HG02973 (cell line): Measurements from ENCODE around the gene KRTAP4-12.
"Not testable (repeated sequence)": the region's sequence is repeated elsewhere in the genome, so short reads cannot be mapped to it uniquely, and the experiment has no call there.

Experiments
- ATAC-seq: cut with Tn5 transposase; IDR thresholded peaks from one replicate; pipeline ENCODE4 v1.9.1; 2021; ENCODE audit warnings: moderate library complexity; ENCODE audit not compliant: unreplicated experiment

KRTAP4-12 gene

DNA sequence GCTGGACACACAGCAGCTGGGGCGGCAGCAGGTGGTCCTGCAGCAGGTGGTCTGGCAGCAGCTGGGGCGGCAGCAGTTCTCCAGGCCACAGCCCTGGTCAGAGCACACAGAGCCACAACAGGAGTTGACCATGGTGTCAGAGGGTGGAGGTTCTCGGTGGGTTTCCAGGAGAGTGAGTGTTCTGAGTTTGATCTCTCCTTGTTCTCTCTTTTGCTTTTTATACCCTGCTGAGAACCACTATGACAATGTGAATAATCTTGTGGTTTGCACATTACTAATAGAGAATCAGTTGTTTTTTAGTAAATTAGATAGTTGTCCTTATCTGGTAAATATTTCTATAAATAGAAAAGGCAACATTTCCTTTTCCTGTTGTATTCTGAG lies at the start of gene KRTAP4-12:
KRTAP4-12 (minus strand) TSS at position 192 of the 381 bp plus-strand sequence; CDS start at position 132, 60 bp downstream.
- ATAC-seq: not testable (repeated sequence)

DNA sequence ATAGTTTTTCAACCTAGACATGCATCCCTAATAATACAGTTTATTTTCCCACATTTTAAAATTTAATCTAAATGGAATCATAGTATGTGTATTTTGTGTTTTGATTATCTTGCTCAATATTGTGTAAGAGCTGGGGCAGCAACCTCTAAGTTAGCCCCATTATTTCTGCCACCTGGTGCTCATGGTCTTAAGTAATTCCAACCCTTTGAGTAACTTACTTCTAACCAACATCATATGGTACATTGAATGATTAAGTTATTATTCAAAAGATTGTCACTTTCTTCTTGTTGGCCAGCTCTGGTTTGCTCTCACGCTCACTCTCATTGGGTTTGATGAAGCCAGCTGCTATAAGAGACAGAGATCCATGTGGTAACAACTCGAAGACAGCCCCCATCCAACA lies 47.9 kb upstream of the KRTAP4-12 start:
- ATAC-seq: no peak

DNA sequence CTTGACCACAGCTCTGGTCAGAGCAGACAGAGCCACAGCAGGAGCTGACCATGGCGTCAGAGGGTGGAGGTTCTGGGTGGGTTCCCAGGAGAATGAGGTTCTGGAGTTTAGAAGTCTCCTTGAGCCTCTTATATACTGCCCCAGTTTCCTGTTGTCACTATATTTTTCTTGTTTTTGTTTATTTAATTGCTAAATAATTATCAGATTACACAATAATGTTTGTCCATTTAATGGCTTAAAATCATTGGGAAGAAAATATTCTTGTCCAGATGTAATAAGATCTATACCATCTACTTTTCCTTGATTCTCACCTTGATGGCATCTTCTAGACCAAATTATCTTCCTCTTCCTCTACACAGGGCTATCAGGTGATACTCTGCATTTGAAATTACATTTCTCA lies 44.1 kb upstream of the KRTAP4-12 start, which contains the start of gene KRTAP4-3:
KRTAP4-3 (minus strand) TSS at position 101 of the 400 bp plus-strand sequence; CDS start at position 52, 49 bp downstream.
- ATAC-seq: no peak

DNA sequence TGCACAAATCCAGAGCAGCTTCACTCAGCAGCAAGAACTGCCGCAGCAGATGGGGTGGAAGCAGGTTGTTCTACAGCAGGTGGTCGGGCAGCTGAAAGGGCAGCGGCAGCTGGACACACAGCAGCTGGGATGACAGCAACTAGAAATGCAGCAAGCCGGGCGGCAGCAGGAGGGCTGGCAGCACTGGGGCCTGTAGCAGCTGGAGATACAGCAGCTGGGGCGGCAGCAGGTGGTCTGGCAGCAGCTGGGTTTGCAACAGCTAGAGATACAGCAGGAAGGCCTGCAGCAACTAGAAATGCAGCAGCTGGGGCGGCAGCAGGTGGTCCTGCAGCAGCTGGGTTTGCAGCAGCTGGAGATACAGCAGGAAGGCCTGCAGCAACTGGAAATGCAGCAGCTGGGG lies 43.6 kb upstream of the KRTAP4-12 start:
- ATAC-seq: no peak

DNA sequence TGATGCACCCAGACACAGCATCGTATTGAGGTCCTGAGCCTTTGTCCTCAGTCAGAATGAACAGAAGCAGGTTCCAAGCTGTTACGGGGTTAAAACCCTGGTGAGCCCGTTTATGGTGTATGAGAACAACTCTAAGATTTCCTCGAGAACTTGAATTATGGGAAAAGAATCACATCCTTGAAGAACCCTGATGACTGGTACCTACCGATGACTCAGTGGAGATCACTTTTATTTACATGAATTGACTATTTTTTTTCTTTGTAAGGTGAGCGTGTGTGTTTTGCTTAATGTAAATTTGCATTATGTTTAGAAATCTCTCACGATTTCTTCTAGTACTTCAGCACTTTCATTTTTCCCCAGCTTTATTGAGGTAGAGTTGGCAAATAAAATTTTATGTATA lies 39.8 kb upstream of the KRTAP4-12 start:
- ATAC-seq: no peak

DNA sequence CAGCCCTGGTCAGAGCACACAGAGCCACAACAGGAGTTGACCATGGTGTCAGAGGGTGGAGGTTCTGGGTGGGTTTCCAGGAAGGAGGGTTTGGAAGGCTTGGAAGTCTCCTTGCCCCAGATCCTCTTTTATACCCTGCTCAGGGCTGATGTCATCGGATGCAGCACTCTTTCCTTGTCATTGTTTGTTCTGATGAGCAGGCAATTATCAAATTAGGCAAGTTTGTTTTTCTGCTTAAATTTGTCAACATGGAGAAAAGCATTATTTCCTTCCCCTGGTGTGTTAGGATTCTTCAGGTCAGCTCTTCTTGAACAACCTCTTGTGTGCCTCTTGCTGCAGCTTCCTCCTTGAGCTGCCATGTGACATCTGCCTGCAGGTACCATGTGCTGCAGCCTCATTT lies 36.7 kb upstream of the KRTAP4-12 start, which contains the start of gene KRTAP4-4:
KRTAP4-4 (minus strand) TSS at position 101 of the 400 bp plus-strand sequence; CDS start at position 44, 57 bp downstream.
- no peak for ATAC-seq

DNA sequence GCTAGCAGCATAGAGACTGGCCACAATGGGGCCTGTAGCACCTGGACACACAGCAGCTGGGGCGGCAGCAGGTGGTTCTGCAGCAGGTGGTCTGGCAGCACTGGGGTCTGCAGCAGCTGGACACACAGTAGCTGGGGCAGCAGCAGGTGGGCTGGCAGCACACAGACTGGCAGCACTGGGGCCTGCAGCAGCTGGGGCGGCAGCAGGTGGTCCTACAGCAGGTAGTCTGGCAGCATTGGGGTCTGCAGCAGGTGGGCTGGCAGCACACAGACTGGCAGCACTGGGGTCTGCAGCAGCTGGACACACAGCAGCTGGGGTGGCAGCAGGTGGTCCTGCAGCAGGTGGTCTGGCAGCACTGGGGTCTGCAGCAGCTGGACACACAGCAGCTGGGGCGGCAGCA lies 36.2 kb upstream of the KRTAP4-12 start:
- not testable (repeated sequence) for ATAC-seq

DNA sequence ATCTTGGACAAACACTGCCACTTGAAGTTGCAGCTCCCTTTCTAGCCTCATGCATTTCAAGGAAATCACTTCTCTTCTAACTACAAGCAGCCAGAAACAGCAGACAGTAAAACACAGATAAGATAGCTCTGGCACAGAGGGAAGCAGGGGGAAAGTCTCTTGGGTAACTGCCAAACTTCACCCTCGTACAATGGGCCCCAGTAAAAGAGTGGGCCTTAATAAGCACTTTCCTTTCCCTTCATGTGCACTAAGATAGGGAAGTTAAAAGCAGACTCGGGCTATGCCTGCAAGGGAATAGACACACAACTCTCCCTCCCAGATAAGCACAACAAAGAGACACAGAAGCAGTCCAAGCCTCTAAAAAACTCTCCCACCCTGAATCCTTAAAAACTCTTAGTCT lies 29.9 kb upstream of the KRTAP4-12 start:
- no peak for ATAC-seq

DNA sequence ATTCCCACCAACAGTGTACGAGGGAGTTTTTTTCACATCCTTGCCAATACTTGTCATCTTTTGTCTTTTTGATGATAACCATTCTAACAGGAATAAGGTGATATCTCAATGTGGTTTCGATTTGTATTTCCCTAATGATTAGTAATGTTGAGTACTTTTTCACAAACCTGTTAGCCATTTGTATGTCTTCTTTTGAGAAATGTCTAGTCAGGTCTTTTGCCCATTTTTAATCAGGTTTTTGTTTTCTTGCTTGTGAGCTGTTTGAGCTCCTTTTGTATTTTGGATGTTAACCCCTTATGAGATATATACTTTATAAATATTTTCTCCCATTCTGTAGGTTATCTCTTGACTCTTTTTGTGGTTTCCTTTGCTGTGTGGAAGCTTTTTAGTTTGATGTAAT lies 27.5 kb upstream of the KRTAP4-12 start:
- ATAC-seq: no peak

DNA sequence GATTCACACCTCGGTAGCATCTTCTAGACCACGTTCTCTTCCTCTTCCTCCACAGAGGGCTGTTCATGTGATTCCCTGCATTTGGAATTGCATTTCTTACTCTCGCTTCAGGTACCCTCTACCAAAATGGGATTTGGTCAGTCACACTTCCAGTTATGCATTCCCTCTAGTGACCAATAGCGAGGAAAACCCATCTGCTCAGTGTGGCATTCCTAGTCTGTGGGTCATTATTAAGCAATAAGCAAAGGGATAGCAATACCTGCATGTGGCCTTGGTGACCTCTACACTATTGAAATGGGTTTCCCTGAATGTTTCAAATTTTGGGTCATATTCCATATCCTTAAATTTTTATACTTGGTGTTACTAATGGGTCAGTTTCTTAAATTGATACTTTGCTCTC lies 26.0 kb upstream of the KRTAP4-12 start:
- ATAC-seq: no peak

DNA sequence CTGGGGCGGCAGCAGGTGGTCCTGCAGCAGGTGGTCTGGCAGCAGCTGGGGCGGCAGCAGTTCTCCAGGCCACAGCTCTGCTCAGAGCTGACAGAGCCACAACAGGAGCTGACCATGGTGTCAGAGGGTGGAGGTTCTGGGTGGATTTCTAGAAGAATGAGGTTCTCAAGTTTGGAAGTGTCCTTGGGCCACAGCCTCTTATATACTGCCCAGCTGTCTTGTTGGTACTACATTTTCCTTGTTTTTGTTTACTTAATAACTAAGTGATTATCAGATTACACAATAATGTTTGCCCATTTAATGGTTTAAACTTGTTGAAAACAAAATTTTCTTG lies 25.6 kb upstream of the KRTAP4-12 start, which contains the start of gene KRTAP4-5:
KRTAP4-5 (minus strand) TSS at position 174 of the 334 bp plus-strand sequence; CDS start at position 116, 58 bp downstream.
- ATAC-seq: no peak

DNA sequence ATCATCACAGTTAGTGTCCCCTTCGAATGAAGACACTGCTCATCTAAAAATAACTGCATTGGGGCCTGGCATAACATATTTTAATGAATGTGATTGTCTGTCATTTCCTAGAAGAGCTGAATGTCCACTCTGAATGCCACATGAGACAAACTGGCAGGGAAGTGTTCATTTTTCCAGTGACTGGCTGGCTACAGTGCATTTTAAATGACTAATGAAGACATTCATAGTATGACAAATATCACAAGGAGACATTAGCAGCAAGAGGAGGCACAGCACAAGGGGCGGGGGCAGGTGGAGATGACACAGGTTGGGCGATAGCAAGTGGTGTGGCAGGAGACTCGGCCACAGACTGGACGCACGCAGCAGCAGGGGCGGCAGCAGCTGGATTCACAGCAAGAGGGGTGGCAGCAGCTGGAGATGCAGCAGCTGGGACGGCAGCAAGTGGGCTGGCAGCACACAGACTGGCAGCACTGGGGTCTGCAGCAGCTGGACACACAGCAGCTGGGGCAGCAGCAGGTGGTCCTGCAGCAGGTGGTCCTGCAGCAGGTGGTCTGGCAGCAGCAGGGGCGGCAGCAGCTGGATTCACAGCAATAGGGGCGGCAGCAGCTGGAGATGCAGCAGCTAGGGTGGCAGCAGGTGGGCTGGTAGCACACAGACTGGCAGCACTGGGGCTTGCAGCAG lies 25.1 kb upstream of the KRTAP4-12 start:
- not testable (repeated sequence) for ATAC-seq

DNA sequence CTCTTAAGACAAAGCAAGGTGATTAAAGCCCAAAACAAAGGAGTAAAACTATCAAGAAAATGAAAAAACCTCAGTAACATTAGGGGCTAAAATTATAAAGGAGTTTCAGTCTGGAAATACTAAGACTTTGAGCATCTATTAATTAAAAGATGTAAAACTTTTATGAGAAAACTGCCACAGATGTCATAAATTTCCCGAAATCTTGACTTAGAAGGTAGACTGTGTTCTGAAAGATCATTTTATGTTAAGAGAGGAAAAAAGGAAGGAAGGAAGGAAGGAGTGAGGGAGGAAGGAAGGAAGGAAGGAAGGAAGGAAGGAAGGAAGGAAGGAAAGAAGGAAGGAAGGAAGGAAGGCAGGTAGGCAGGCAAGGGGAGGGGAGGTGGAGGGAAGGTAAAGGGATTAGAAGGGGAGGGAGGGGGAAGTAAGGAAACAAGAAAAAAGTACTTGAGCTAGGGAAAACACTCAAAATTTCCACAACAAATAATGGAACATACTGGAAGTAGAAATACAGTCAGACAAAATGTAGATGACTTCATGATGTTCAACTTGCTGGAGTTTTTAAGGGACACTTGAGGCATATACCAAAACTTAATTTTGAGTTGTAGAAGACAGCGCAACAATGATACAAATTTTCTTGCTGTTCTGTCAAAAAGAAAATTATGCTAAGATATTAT lies 23.7 kb upstream of the KRTAP4-12 start:
- no peak for ATAC-seq

DNA sequence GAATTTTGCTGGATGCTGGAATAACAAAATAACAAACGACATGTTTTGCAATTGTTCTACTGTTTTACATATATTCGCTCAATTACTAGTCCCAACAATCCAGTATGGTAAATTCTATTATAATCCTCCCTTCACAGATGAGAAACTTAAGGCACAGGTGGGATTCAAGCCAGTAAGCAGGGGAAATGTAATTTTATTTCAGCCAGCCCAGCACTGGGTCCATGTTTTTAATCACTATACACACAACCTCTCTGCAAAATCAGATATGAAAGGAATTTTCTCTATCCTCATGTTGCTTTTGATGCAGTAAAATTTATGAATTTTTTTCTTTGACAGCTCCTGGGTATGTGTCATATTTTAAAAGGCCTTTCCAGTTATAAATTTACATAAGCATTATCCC lies 21.3 kb upstream of the KRTAP4-12 start:
- no peak for ATAC-seq

DNA sequence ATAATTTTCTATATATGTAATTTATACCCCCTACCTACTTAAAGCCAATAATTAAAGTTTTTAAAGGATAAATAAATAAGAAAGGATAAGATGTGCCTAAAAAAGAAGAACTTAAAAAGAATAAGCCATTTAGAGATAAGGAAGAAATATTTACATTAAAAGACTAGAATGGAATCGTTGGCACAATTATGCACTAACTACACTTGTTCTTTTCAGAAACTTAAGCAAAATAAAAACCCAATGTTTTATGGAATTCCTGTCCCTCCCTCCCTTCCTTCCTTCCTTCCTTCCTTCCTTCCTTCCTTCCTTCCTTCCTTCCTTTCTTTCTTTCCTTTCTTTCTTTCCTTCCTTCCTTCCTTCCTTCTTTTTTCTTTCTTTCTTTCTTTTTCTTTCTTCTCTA lies 20.9 kb upstream of the KRTAP4-12 start:
- ATAC-seq: no peak

DNA sequence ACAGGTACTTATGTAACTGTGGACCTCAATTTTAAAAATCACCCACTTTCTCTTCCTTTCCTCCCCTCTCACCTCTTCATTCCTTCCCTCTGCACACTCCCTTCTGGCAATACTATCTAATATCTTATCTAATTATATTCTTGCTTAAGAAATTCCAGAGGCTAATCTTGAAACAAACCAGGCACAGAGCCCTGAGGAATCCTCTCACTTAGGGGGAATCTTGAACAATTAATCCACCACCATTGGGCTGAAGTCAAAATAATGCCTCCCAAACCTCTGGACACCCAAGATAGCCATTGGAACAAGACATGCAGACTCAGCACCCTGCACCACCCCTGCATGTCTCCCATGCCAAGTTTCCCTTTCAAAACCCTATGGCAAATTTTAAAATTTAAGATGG lies 17.4 kb upstream of the KRTAP4-12 start:
- ATAC-seq: no peak

DNA sequence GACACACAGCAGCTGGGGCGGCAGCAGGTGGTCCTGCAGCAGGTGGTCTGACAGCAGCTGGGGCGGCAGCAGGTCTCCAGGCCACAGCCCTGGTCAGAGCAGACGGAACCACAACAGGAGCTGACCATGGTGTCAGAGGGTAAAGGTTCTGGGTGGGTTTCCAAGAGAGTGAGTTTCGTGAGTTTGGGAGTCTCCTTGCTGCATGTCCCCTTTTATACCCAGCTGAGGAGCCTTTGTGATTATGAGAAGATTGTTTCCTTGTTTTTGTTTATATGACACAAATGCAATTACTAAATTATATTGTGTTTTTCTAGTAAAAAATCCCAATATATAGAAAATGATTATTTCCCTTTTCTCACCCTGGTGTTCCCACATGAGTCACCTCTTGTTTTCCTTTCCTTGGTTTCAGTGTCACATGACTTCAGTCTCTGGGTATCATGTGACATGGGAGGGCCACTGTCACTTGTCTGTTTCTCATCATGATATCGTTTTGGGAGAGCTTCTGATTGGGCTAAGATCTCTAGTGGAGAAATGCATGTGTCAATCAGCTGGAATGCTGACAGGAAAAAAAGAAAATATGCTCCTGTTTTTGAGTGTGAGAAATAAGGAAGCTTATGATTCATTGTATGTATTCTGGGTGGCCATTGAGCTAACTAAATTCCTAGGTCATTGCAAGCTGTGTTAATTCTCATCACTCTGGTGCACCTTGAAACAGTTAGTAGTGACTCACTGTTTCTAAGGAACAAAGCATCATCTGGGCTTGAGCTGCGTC lies 16.6 kb upstream of the KRTAP4-12 start, which contains the start of gene KRTAP4-6:
KRTAP4-6 (minus strand) TSS at position 185 of the 772 bp plus-strand sequence; CDS start at position 128, 57 bp downstream.
- no peak for ATAC-seq

DNA sequence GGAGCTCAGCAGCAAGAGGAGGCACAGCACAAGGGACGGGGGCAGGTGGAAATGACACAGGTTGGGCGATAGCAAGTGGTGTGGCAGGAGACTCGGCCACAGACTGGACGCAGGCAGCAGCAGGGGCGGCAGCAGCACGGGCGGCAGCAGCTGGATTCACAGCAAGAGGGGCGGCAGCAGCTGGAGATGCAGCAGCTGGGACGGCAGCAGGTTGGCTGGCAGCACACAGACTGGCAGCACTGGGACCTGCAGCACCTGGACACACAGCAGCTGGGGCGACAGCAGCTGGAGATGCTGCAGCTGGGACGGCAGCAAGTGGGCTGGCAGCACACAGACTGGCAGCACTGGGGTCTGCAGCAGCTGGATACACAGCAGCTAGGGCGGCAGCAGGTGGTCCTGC lies 15.9 kb upstream of the KRTAP4-12 start:
- not testable (repeated sequence) for ATAC-seq

DNA sequence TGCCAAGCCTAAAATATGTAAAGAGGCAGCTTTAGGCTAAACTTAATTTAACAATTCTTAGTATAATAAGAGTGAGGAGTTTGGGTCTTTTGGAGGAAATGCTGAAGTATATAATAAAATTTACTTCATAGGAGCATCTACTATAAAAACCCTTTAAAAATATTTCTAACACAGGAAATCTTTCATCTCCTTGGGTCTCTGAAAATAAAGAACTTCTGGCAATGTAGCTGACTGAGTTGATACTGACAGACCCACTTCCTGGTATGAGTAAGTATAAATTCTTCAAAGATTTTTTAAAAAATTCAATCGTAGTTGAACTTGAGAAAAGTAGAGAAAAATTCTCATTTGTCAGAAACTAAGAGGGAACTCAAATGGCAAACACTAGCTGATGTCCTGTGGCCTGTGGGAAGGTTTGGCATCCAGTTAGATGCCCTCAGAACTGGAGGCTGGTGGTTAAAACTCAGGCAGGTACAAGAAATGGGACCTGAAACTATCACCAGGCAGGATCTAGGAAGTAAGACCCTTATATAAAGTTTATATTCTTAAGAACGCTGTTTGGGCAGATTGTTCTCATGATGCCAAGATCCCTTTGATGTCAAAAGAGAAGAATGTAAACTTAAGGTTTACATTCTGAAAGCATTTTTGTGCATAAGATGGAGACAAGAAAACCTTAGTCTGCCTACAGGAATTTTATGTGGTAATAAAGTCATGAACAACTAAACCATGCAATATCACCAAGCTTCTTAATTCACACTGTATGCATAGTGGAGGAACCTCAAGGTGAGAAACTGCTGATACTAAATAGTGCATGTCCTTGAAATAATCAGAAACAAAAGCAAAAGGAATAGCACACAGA lies 10.1 kb upstream of the KRTAP4-12 start:
- ATAC-seq: no peak

DNA sequence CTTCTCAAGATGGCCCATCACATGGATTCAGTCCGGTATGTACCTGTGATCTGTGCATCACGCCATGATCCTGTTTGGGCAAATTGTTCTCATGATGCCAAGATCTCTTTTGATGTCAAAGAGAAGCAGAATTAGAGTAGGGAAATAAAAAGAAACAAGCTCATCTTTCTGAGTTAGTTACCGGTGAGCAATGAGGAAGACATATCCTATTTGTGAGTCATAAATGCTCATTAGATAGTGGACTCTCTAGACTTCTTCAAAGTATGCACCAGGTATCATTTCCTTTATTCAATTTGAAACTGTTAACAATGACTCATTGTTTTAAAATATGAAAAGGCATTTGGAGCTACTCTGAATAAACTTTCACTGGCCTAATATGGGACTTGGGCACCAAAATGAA lies 8.0 kb upstream of the KRTAP4-12 start:
- no peak for ATAC-seq

DNA sequence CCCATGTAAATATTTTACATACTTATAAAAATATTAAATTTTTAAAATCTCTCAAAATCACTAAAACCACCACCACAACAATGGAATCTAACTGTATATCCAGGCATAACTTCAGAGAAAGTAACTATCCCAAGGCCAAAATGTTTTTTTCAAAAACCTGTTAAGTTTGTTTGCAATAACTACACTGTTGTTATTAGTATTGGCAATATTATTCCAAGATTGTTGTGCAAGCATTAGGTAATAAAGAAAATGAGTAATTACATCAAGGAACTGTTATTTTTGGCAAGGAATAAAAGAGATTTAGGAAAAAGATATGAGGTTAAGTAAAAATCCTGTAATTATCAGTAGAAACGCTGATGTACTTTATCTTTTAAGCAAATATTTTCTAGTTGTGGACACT lies 3.4 kb upstream of the KRTAP4-12 start:
- ATAC-seq: no peak
